Measurements from ENCODE around the gene FBRSL1.

Gene FBRSL1

GRCh38 chr12:132511516-132512196, 21.7 kb downstream of the FBRSL1 start:
- no peak overlapping the region for H2AFZ ChIP-seq (ENCODE audit: low read length)
- TF ChIP-seq EZH2 (optimal IDR thresholded peaks at IDR 0.05; ENCODE audit: low read depth, low read length), result no peak
- no peak for TF ChIP-seq EZH2phosphoT487 (IDR thresholded peaks at IDR 0.05; ENCODE audit: low read length)
- no peak for TF ChIP-seq CTCF (IDR thresholded peaks at IDR 0.05; ENCODE audit: low read length)
- no peaks in the 10 kb centered on the region for H3F3A ChIP-seq (ENCODE audit: insufficient read depth, low read length)
- no peak for DNase-seq
- no peaks in the 10 kb centered on the region for H4K20me1 ChIP-seq (ENCODE audit: insufficient read depth, low read length)
- no peaks in the 10 kb centered on the region for H3K9me3 ChIP-seq (replicated peaks; ENCODE audit: insufficient read depth, low read length)
- H3K27me3 ChIP-seq (replicated peaks; ENCODE audit: insufficient read depth, low read length), result no peaks in the 10 kb centered on the region
- no peak overlapping the region for H3K4me2 ChIP-seq (ENCODE audit: low read depth, low read length)
- no peak overlapping the region for H3K9ac ChIP-seq (ENCODE audit: low read length)
- no peaks in the 10 kb centered on the region for H3K79me2 ChIP-seq (ENCODE audit: low read length)
- H3K4me3 ChIP-seq (ENCODE audit: low read length), result no peak overlapping the region
- H3K27ac ChIP-seq (ENCODE audit: low read length), result no peak overlapping the region
- no peaks in the 10 kb centered on the region for H3K36me3 ChIP-seq (replicated peaks; ENCODE audit: insufficient read depth, low read length)
- H3K4me1 ChIP-seq (ENCODE audit: low read length), result no peaks in the 10 kb centered on the region
- no peaks in the 10 kb centered on the region for H3K9me2 ChIP-seq (replicated peaks; ENCODE audit: insufficient read depth, low read length)

GRCh38 chr12:132512197-132513069, 22.5 kb downstream of the FBRSL1 start:
- Histone ChIP-seq H3F3A (ENCODE audit: insufficient read depth, low read length) (no peaks in the 10 kb centered on the region), H3K27ac (ENCODE audit: low read length) (no peak overlapping the region), H3K4me3 (ENCODE audit: low read length) (no peak overlapping the region), H3K9me2 (replicated peaks; ENCODE audit: insufficient read depth, low read length) (no peaks in the 10 kb centered on the region), H3K9me3 (replicated peaks; ENCODE audit: insufficient read depth, low read length) (no peaks in the 10 kb centered on the region), H3K79me2 (ENCODE audit: low read length) (no peaks in the 10 kb centered on the region), H3K4me2 (ENCODE audit: low read depth, low read length) (no peak overlapping the region), H3K27me3 (replicated peaks; ENCODE audit: insufficient read depth, low read length) (no peaks in the 10 kb centered on the region), H3K36me3 (replicated peaks; ENCODE audit: insufficient read depth, low read length) (no peaks in the 10 kb centered on the region), H3K4me1 (ENCODE audit: low read length) (no peaks in the 10 kb centered on the region), H2AFZ (ENCODE audit: low read length) (no peak overlapping the region), H4K20me1 (ENCODE audit: insufficient read depth, low read length) (no peaks in the 10 kb centered on the region), H3K9ac (ENCODE audit: low read length) (no peak overlapping the region)
- no peak for TF ChIP-seq EZH2phosphoT487 (IDR thresholded peaks at IDR 0.05; ENCODE audit: low read length)
- TF ChIP-seq CTCF (IDR thresholded peaks at IDR 0.05; ENCODE audit: low read length), result no peak
- no peak for TF ChIP-seq EZH2 (optimal IDR thresholded peaks at IDR 0.05; ENCODE audit: low read depth, low read length)
- DNase-seq, result no peak

GRCh38 chr12:132513070-132513398, 23.1 kb downstream of the FBRSL1 start:
- TF ChIP-seq CTCF (IDR thresholded peaks at IDR 0.05; ENCODE audit: low read length) (no peak), EZH2 (optimal IDR thresholded peaks at IDR 0.05; ENCODE audit: low read depth, low read length) (no peak), EZH2phosphoT487 (IDR thresholded peaks at IDR 0.05; ENCODE audit: low read length) (no peak)
- Histone ChIP-seq H3K9ac (ENCODE audit: low read length) (no peak overlapping the region), H3K36me3 (replicated peaks; ENCODE audit: insufficient read depth, low read length) (no peaks in the 10 kb centered on the region), H3K27me3 (replicated peaks; ENCODE audit: insufficient read depth, low read length) (no peaks in the 10 kb centered on the region), H3K4me1 (ENCODE audit: low read length) (no peaks in the 10 kb centered on the region), H3K27ac (ENCODE audit: low read length) (no peak overlapping the region), H3K9me2 (replicated peaks; ENCODE audit: insufficient read depth, low read length) (no peaks in the 10 kb centered on the region), H4K20me1 (ENCODE audit: insufficient read depth, low read length) (no peaks in the 10 kb centered on the region), H3K4me3 (ENCODE audit: low read length) (no peak overlapping the region), H2AFZ (ENCODE audit: low read length) (no peak overlapping the region), H3K79me2 (ENCODE audit: low read length) (no peaks in the 10 kb centered on the region), H3F3A (ENCODE audit: insufficient read depth, low read length) (no peaks in the 10 kb centered on the region), H3K9me3 (replicated peaks; ENCODE audit: insufficient read depth, low read length) (no peaks in the 10 kb centered on the region), H3K4me2 (ENCODE audit: low read depth, low read length) (no peak overlapping the region)
- DNase-seq, result no peak
